Activated T-cell treated with anti-CD3 and anti-CD28 coated beads, Interleukin-2, amount 50 U/mL, for 72 hours (primary cell): ENCODE results near the gene MUC2. TPM values are rescaled to one million over a fixed set of nuclear protein-coding genes. Genes with fewer than 3 reads are reported as not detected.

ENCODE experiments used
- ATAC-seq, 2 donors: fragments of 150-1000 bp; cut with Tn5 transposase; replicated peaks in 1 of 2; 2 replicates each; pipeline ENCODE4 v1.10.0; 2021; ENCODE audit warnings: moderate library complexity in 2 of 2, mild to moderate bottlenecking in 1 of 2
- DNase-seq, 2 donors: peaks; one replicate each; pipeline ENCODE4 v3.0.0; 2021 to 2022; ENCODE audit warnings: mixed read lengths in 1 of 2
- H3K27ac Mint-ChIP-seq: one replicate; pipeline ENCODE4 v1.8.0; 2022; ENCODE audit warnings: mild to moderate bottlenecking, moderate library complexity, mixed read lengths
- H3K27me3 Mint-ChIP-seq: one replicate; pipeline ENCODE4 v1.8.0; 2022; ENCODE audit warnings: low read depth, mixed read lengths
- H3K36me3 Mint-ChIP-seq, 2 donors: one replicate each; pipeline ENCODE4 v1.8.0; 2022; ENCODE audit warnings: mixed read lengths in 2 of 2, mild to moderate bottlenecking in 1 of 2; ENCODE audit not compliant: insufficient read depth in 2 of 2
- H3K4me1 Mint-ChIP-seq: one replicate; pipeline ENCODE4 v1.8.0; 2022; ENCODE audit warnings: low read depth, mixed read lengths
- H3K4me3 Mint-ChIP-seq, 2 donors: one replicate each; pipeline ENCODE4 v1.8.0; 2022; ENCODE audit warnings: mild to moderate bottlenecking in 2 of 2, mixed read lengths in 2 of 2, moderate library complexity in 2 of 2
- H3K9me3 Mint-ChIP-seq, 2 donors: one replicate each; pipeline ENCODE4 v1.8.0; 2022; ENCODE audit warnings: mixed read lengths in 2 of 2
- total RNA-seq, 2 donors: library from RNA; stranded (reverse); gene quantifications; one replicate each; pipeline ENCODE4 v1.2.3, GENCODE V29; 2022

The MUC2 gene
- total RNA-seq, 2 donors from 2014 or later = not detected

GRCh38 chr11:1086171-1087102 is 11.8 kb downstream of the MUC2 start:
- DNase-seq = no peak
- H3K27ac Mint-ChIP-seq = no peak overlapping the region
- no peaks in the 10 kb centered on the region for H3K36me3 Mint-ChIP-seq
- no peak for ATAC-seq
- H3K4me3 Mint-ChIP-seq = no peak overlapping the region
- peaks cover 1 to 6% of the 10 kb centered on the region in 2 donors for H3K9me3 Mint-ChIP-seq
- no peaks in the 10 kb centered on the region for H3K27me3 Mint-ChIP-seq
- no peaks in the 10 kb centered on the region for H3K4me1 Mint-ChIP-seq

- ATAC-seq (no peak), DNase-seq (no peak)
- H3K9me3 Mint-ChIP-seq = peaks cover 4 to 9% of the 10 kb centered on the region in 2 donors
- H3K27me3 Mint-ChIP-seq = no peaks in the 10 kb centered on the region
- no peaks in the 10 kb centered on the region for H3K4me1 Mint-ChIP-seq
- no peaks in the 10 kb centered on the region for H3K36me3 Mint-ChIP-seq
- H3K4me3 Mint-ChIP-seq = no peak overlapping the region
- no peak overlapping the region for H3K27ac Mint-ChIP-seq
These were observed 12.7 kb downstream of the MUC2 start for GRCh38 chr11:1087279-1087960.

GRCh38 chr11:1087961-1088926 is 13.6 kb downstream of the MUC2 start:
- ATAC-seq = no peak
- Mint-ChIP-seq H3K4me1 (no peaks in the 10 kb centered on the region), H3K36me3 (no peaks in the 10 kb centered on the region), H3K4me3 (no peak overlapping the region), H3K27me3 (no peaks in the 10 kb centered on the region), H3K27ac (no peak overlapping the region), H3K9me3 (peaks cover 4 to 9% of the 10 kb centered on the region in 2 donors)
- DNase-seq = no peak

DNA sequence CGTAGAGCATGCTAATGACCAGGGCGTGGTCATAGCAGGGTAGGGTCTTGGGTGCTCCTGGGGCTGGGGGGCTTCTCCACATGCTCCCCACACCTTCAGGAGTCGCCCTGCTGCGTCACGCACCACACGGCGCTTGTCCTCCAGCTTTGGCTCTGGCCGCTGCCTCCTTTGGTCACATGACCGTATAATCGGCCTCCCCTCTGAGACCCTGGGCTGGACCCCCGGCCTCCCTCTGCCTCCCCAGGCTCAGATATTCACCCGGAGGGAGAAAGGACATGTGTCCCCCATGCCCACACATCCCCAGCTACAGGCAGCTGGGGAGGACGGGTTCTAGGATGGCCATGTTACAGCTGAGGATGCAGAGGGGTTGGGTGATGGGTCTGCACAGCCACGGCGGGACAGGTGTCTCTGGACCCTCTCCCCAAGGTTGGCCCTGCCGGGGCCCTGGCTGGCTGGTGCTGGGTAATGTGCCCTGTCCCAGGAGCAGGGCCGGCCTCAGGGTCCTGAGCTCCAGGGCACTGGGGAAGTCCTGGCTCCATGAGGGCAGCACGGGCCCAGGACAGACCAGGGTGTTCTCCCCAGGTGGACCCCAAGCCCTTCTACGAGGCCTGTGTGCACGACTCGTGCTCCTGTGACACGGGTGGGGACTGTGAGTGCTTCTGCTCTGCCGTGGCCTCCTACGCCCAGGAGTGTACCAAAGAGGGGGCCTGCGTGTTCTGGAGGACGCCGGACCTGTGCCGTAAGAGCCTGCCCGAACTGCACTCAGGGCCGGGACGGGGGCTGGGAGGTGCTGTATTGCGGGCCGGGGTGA is 14.5 kb downstream of the MUC2 start:
- Mint-ChIP-seq H3K27me3 (no peaks in the 10 kb centered on the region), H3K4me3 (no peak overlapping the region), H3K36me3 (no peaks in the 10 kb centered on the region), H3K4me1 (no peaks in the 10 kb centered on the region), H3K27ac (no peak overlapping the region), H3K9me3 (peaks cover 4 to 9% of the 10 kb centered on the region in 2 donors)
- DNase-seq (no peak), ATAC-seq (no peak)

DNA sequence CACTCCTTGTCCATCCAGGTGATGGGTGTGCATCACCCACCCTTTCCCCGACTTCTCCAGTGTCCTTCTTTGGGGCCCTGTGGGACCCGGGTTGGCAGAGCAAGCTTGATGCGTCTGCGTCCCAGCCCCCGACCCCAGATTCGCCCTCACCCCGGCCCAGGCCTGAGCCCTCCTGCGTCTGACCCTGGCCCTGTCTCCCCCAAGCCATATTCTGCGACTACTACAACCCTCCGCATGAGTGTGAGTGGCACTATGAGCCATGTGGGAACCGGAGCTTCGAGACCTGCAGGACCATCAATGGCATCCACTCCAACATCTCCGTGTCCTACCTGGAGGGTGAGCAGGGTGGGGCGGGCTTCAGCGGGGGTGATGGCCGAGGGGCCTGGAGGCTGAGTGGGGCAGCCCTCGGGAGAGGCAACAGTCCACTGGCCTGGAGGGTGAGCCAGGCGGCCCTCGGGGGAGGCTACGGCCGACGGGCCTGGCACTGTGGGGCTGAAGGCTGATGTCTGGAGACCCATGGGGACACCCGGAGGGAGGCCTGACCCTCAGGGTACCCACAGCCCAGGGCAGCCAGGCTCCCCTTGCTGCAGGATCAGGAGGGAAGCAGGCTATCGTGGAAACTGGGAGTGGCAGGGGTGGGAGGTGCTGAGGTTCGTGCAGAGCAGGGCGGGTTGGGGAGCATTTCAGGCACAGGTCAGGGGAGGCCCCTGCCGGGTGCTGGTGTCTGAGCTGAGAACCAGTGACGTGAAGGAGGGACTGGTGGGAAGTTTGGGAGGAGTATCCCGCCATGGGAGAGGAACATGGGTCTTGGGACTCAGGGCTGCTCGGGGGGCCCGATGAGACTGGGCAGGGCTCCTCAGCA is 15.3 kb downstream of the MUC2 start:
- no peaks in the 10 kb centered on the region for H3K4me1 Mint-ChIP-seq
- no peaks in the 10 kb centered on the region for H3K27me3 Mint-ChIP-seq
- H3K27ac Mint-ChIP-seq = no peak overlapping the region
- DNase-seq = no peak
- H3K36me3 Mint-ChIP-seq = no peaks in the 10 kb centered on the region
- no peak for ATAC-seq
- no peak overlapping the region for H3K4me3 Mint-ChIP-seq
- H3K9me3 Mint-ChIP-seq = peaks cover 5 to 10% of the 10 kb centered on the region in 2 donors

- no peak for ATAC-seq
- H3K4me1 Mint-ChIP-seq = no peaks in the 10 kb centered on the region
- H3K27ac Mint-ChIP-seq = no peak overlapping the region
- no peaks in the 10 kb centered on the region for H3K27me3 Mint-ChIP-seq
- H3K4me3 Mint-ChIP-seq = no peak overlapping the region
- peaks cover 7 to 12% of the 10 kb centered on the region in 2 donors for H3K9me3 Mint-ChIP-seq
- no peak for DNase-seq
- H3K36me3 Mint-ChIP-seq = peaks cover 0 to 2% of the 10 kb centered on the region in 2 donors
These were observed 16.1 kb downstream of the MUC2 start for GRCh38 chr11:1090600-1091331.

GRCh38 chr11:1091332-1092083 is 16.8 kb downstream of the MUC2 start:
- Mint-ChIP-seq H3K4me3 (no peak overlapping the region), H3K4me1 (no peaks in the 10 kb centered on the region), H3K27ac (no peak overlapping the region), H3K9me3 (peaks cover 8 to 16% of the 10 kb centered on the region in 2 donors), H3K36me3 (peaks cover 2% of the 10 kb centered on the region in 2 donors), H3K27me3 (no peaks in the 10 kb centered on the region)
- no peak for ATAC-seq
- no peak for DNase-seq

DNA sequence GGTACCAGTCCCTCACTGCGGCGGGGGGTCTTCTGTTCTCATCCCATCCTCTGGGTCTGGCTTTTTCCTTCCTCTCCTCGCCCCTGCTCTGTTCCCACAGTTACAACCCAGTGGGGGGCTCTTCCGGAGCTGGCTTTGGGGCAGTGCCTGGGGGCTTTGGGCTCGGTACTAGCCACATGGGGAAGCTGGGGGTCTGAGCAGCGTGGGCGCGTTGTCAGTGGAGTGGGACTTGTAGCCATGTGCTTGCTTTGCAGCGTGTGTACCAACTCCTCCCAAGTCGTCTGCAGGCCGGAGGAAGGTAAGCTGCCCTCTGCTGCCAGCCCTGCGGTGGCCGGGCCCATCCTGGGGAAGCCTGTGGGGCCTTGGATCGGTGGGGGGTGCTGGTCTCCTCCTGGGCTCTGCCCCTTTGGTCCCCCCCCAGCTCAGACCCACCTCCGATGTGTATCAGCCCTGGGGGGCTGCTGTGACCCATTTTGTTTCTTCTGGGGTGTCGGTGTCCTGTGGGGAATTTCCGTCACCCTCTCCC is 17.5 kb downstream of the MUC2 start:
- Mint-ChIP-seq H3K36me3 (peaks cover 2% of the 10 kb centered on the region in 2 donors), H3K4me1 (no peaks in the 10 kb centered on the region), H3K9me3 (peaks cover 8 to 16% of the 10 kb centered on the region in 2 donors), H3K4me3 (no peak overlapping the region), H3K27me3 (no peaks in the 10 kb centered on the region), H3K27ac (no peak overlapping the region)
- DNase-seq (no peak), ATAC-seq (no peak)

DNA sequence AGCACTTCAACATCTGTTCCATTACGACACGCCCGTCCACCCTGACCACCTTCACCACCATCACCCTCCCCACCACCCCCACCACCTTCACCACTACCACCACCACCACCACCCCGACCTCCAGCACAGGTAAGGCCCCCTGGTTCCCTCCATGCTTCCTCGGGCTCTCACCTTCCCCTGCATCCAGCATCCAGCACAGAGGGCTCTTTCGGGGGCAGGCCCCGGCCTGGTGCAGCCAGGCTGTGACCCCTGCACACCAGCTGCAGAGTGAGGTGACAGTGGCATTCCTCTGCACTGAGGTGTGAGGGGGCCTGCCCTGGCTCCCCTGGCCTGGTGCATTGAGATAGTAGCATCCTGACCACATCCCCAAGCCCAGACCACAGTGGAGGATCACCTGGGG is 18.2 kb downstream of the MUC2 start:
- ATAC-seq (no peak), DNase-seq (no peak)
- H3K9me3 Mint-ChIP-seq = peaks cover 8 to 16% of the 10 kb centered on the region in 2 donors
- peaks cover 2% of the 10 kb centered on the region in 2 donors for H3K36me3 Mint-ChIP-seq
- no peaks in the 10 kb centered on the region for H3K4me1 Mint-ChIP-seq
- no peak overlapping the region for H3K4me3 Mint-ChIP-seq
- no peaks in the 10 kb centered on the region for H3K27me3 Mint-ChIP-seq
- H3K27ac Mint-ChIP-seq = no peak overlapping the region

DNA sequence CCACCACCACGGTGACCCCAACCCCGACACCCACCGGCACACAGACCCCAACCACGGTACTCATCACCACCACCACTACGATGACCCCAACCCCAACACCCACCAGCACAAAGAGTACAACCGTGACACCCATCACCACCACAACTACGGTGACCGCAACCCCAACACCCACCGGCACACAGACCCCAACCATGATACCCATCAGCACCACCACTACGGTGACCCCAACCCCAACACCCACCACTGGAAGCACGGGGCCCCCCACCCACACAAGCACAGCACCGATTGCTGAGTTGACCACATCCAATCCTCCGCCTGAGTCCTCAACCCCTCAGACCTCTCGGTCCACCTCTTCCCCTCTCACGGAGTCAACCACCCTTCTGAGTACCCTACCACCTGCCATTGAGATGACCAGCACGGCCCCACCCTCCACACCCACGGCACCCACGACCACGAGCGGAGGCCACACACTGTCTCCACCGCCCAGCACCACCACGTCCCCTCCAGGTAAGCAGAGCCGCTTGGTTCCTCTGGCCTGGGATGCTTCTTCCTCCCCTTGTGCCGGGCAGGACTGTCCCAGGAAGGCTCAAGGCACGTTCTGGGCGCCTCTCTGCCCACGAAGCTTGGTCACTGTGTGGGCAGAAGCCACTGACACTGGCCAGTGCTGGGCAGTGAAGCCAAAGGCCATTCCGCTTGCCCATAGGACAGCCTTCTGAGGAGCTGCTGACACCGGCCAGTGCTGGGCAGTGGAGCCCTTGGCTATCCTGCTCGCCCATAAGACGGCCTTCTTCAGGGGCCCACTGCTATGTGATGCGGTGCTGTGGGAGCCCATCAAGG is 25.1 kb downstream of the MUC2 start:
- H3K36me3 Mint-ChIP-seq = peaks cover 2 to 6% of the 10 kb centered on the region in 2 donors
- peaks cover 4 to 11% of the 10 kb centered on the region in 2 donors for H3K9me3 Mint-ChIP-seq
- H3K4me3 Mint-ChIP-seq = no peak overlapping the region
- H3K27ac Mint-ChIP-seq = no peak overlapping the region
- no peaks in the 10 kb centered on the region for H3K4me1 Mint-ChIP-seq
- ATAC-seq (no peak), DNase-seq (no peak)
- no peaks in the 10 kb centered on the region for H3K27me3 Mint-ChIP-seq
